Stimulated activated CD8-positive, alpha-beta memory T cell treated with anti-CD3 and anti-CD28 coated beads, Interleukin-2, amount 100 ng/mL, for 48 hours (primary cell): Measurements from ENCODE around the gene EFNA3.

Experiments used
- DNase-seq, 2 donors: peaks; one replicate each; pipeline ENCODE4 v3.0.0-alpha.2; 2020; ENCODE audit warnings: low read depth in 2 of 2

The EFNA3 gene

GRCh38 chr1:155048449-155049334 lies 29.9 kb upstream of the EFNA3 start:
- DNase-seq: no peak

- no peak for DNase-seq
These were observed 28.7 kb upstream of the EFNA3 start for GRCh38 chr1:155049651-155050559.

GRCh38 chr1:155050560-155051341 lies 27.9 kb upstream of the EFNA3 start, which contains the start of gene ADAM15:
TSS of gene ADAM15 (plus strand) at chr1:155051316. CDS start at chr1:155051387, 71 bp downstream.
- peak; percentile 71 to 72 for DNase-seq

GRCh38 chr1:155051342-155051776 lies 27.3 kb upstream of the EFNA3 start:
- DNase-seq: no peak

- DNase-seq: peak in 1 of 2 donors; percentile 25
These were observed 26.7 kb upstream of the EFNA3 start for GRCh38 chr1:155051777-155052398.

GRCh38 chr1:155052439-155053395 lies 25.9 kb upstream of the EFNA3 start:
- DNase-seq: no peak

- DNase-seq: no peak
These were observed 25.0 kb upstream of the EFNA3 start for GRCh38 chr1:155053531-155054105.

- no peak for DNase-seq
These were observed 21.5 kb upstream of the EFNA3 start for GRCh38 chr1:155057104-155057503.

GRCh38 chr1:155057788-155058211 lies 20.8 kb upstream of the EFNA3 start:
- no peak for DNase-seq

- DNase-seq: no peak
These were observed 17.9 kb upstream of the EFNA3 start for GRCh38 chr1:155060736-155061135.

- peak; percentile 92 to 96 for DNase-seq
These were observed 17.1 kb upstream of the EFNA3 start for GRCh38 chr1:155061381-155062150.

GRCh38 chr1:155062151-155062686 lies 16.4 kb upstream of the EFNA3 start:
- DNase-seq: no peak

- peak; percentile 69 to 80 for DNase-seq
These were observed 15.8 kb upstream of the EFNA3 start for GRCh38 chr1:155062702-155063411.

GRCh38 chr1:155063550-155064110 lies 15.0 kb upstream of the EFNA3 start, which contains the start of gene EFNA4:
TSS of gene EFNA4 (plus strand) at chr1:155063740. CDS start at chr1:155063824, 84 bp downstream.
- peak; percentile 67 to 75 for DNase-seq

- DNase-seq: no peak
These were observed 14.4 kb upstream of the EFNA3 start for GRCh38 chr1:155064111-155064831.

- no peak for DNase-seq
These were observed 13.7 kb upstream of the EFNA3 start for GRCh38 chr1:155064832-155065429.
